Measurements from ENCODE around the gene ETHE1.

Gene ETHE1

GRCh38 chr19:43490759-43491158 lies 36.2 kb downstream of the ETHE1 start:
- H3K4me3 ChIP-seq (ENCODE audit: low read depth, low read length) = no peak overlapping the region
- DNase-seq (ENCODE audit: low read depth) = no peak
- TF ChIP-seq MAX (IDR thresholded peaks at IDR 0.05; ENCODE audit: low read depth, low read length) = no peak
- TF ChIP-seq POLR2A (IDR thresholded peaks at IDR 0.05; ENCODE audit: extremely low read depth, insufficient read length) = no peak
- no peak for TF ChIP-seq CTCF (IDR thresholded peaks at IDR 0.05; ENCODE audit: low read depth, low read length)
- no peak for TF ChIP-seq MYC (IDR thresholded peaks at IDR 0.05; ENCODE audit: low read depth, low read length)

GRCh38 chr19:43489979-43490599 lies 36.9 kb downstream of the ETHE1 start:
- TF ChIP-seq POLR2A (IDR thresholded peaks at IDR 0.05; ENCODE audit: extremely low read depth, insufficient read length) = no peak
- TF ChIP-seq MAX (IDR thresholded peaks at IDR 0.05; ENCODE audit: low read depth, low read length) = no peak
- no peak for TF ChIP-seq MYC (IDR thresholded peaks at IDR 0.05; ENCODE audit: low read depth, low read length)
- no peak for TF ChIP-seq CTCF (IDR thresholded peaks at IDR 0.05; ENCODE audit: low read depth, low read length)
- no peak for DNase-seq (ENCODE audit: low read depth)
- no peak overlapping the region for H3K4me3 ChIP-seq (ENCODE audit: low read depth, low read length)

GRCh38 chr19:43489310-43489709 lies 37.7 kb downstream of the ETHE1 start:
- DNase-seq (ENCODE audit: low read depth) = peak; percentile 77
- H3K4me3 ChIP-seq (ENCODE audit: low read depth, low read length) = no peak overlapping the region
- TF ChIP-seq MAX (IDR thresholded peaks at IDR 0.05; ENCODE audit: low read depth, low read length) (no peak), CTCF (IDR thresholded peaks at IDR 0.05; ENCODE audit: low read depth, low read length) (no peak), POLR2A (IDR thresholded peaks at IDR 0.05; ENCODE audit: extremely low read depth, insufficient read length) (no peak), MYC (IDR thresholded peaks at IDR 0.05; ENCODE audit: low read depth, low read length) (no peak)

GRCh38 chr19:43488179-43488578 lies 38.8 kb downstream of the ETHE1 start:
- H3K4me3 ChIP-seq (ENCODE audit: low read depth, low read length) = no peak overlapping the region
- no peak for DNase-seq (ENCODE audit: low read depth)
- no peak for TF ChIP-seq CTCF (IDR thresholded peaks at IDR 0.05; ENCODE audit: low read depth, low read length)
- TF ChIP-seq MYC (IDR thresholded peaks at IDR 0.05; ENCODE audit: low read depth, low read length) = no peak
- no peak for TF ChIP-seq POLR2A (IDR thresholded peaks at IDR 0.05; ENCODE audit: extremely low read depth, insufficient read length)
- TF ChIP-seq MAX (IDR thresholded peaks at IDR 0.05; ENCODE audit: low read depth, low read length) = no peak

- H3K4me3 ChIP-seq (ENCODE audit: low read depth, low read length) = no peak overlapping the region
- TF ChIP-seq MAX (IDR thresholded peaks at IDR 0.05; ENCODE audit: low read depth, low read length) = no peak
- TF ChIP-seq MYC (IDR thresholded peaks at IDR 0.05; ENCODE audit: low read depth, low read length) = no peak
- no peak for TF ChIP-seq POLR2A (IDR thresholded peaks at IDR 0.05; ENCODE audit: extremely low read depth, insufficient read length)
- TF ChIP-seq CTCF (IDR thresholded peaks at IDR 0.05; ENCODE audit: low read depth, low read length) = no peak
Observed at GRCh38 chr19:43486412-43486811, 40.6 kb downstream of the ETHE1 start.

More at GRCh38 chr19:43486412-43486811, 40.6 kb downstream of the ETHE1 start:
- DNase-seq (ENCODE audit: low read depth) = no peak

Data from NB4 (cell line).